ENCODE data around the gene RNF157.

The RNF157 gene

GRCh38 chr17:76278268-76278908, 38.1 kb upstream of the RNF157 start:
- no peak for TF ChIP-seq CTCF (IDR thresholded peaks at IDR 0.05; ENCODE audit: insufficient read depth, low read length, poor library complexity, severe bottlenecking)
- no peak for DNase-seq (ENCODE audit: extremely low read depth, insufficient read length)
- no peak overlapping the region for H3K4me3 ChIP-seq (replicated peaks; ENCODE audit: low read depth, low read length)
- no peaks in the 10 kb centered on the region for H3K36me3 ChIP-seq (ENCODE audit: control insufficient read depth, insufficient read depth, low read length)
- no peaks in the 10 kb centered on the region for H3K27me3 ChIP-seq (replicated peaks; ENCODE audit: control insufficient read depth, insufficient read depth, low read length)

GRCh38 chr17:76277300-76278267, 37.3 kb upstream of the RNF157 start:
- no peak for TF ChIP-seq CTCF (IDR thresholded peaks at IDR 0.05; ENCODE audit: insufficient read depth, low read length, poor library complexity, severe bottlenecking)
- Histone ChIP-seq H3K36me3 (ENCODE audit: control insufficient read depth, insufficient read depth, low read length) (no peaks in the 10 kb centered on the region), H3K4me3 (replicated peaks; ENCODE audit: low read depth, low read length) (no peak overlapping the region), H3K27me3 (replicated peaks; ENCODE audit: control insufficient read depth, insufficient read depth, low read length) (no peaks in the 10 kb centered on the region)
- DNase-seq (ENCODE audit: extremely low read depth, insufficient read length), result no peak

GRCh38 chr17:76276461-76277299, 36.4 kb upstream of the RNF157 start:
- no peaks in the 10 kb centered on the region for H3K36me3 ChIP-seq (ENCODE audit: control insufficient read depth, insufficient read depth, low read length)
- no peak for TF ChIP-seq CTCF (IDR thresholded peaks at IDR 0.05; ENCODE audit: insufficient read depth, low read length, poor library complexity, severe bottlenecking)
- no peak for DNase-seq (ENCODE audit: extremely low read depth, insufficient read length)
- H3K27me3 ChIP-seq (replicated peaks; ENCODE audit: control insufficient read depth, insufficient read depth, low read length), result no peaks in the 10 kb centered on the region
- no peak overlapping the region for H3K4me3 ChIP-seq (replicated peaks; ENCODE audit: low read depth, low read length)

- TF ChIP-seq CTCF (IDR thresholded peaks at IDR 0.05; ENCODE audit: insufficient read depth, low read length, poor library complexity, severe bottlenecking), result no peak
- no peaks in the 10 kb centered on the region for H3K27me3 ChIP-seq (replicated peaks; ENCODE audit: control insufficient read depth, insufficient read depth, low read length)
- no peak overlapping the region for H3K4me3 ChIP-seq (replicated peaks; ENCODE audit: low read depth, low read length)
Measured at GRCh38 chr17:76276069-76276431, 35.8 kb upstream of the RNF157 start.

GRCh38 chr17:76275382-76276068, 35.2 kb upstream of the RNF157 start:
- TF ChIP-seq CTCF (IDR thresholded peaks at IDR 0.05; ENCODE audit: insufficient read depth, low read length, poor library complexity, severe bottlenecking), result no peak
- peaks cover 1% of the 10 kb centered on the region; the same call in 1 of the 2 replicates for H3K36me3 ChIP-seq (ENCODE audit: control insufficient read depth, insufficient read depth, low read length)
- H3K4me3 ChIP-seq (replicated peaks; ENCODE audit: low read depth, low read length), result no peak overlapping the region
- DNase-seq (ENCODE audit: extremely low read depth, insufficient read length), result no peak
- H3K27me3 ChIP-seq (replicated peaks; ENCODE audit: control insufficient read depth, insufficient read depth, low read length), result no peaks in the 10 kb centered on the region

More at GRCh38 chr17:76276069-76276431, 35.8 kb upstream of the RNF157 start:
- DNase-seq (ENCODE audit: extremely low read depth, insufficient read length), result no peak
- no peaks in the 10 kb centered on the region for H3K36me3 ChIP-seq (ENCODE audit: control insufficient read depth, insufficient read depth, low read length)

Measured in GM06990 (cell line).